ENCODE results near the gene ICA1.

ICA1 gene

DNA sequence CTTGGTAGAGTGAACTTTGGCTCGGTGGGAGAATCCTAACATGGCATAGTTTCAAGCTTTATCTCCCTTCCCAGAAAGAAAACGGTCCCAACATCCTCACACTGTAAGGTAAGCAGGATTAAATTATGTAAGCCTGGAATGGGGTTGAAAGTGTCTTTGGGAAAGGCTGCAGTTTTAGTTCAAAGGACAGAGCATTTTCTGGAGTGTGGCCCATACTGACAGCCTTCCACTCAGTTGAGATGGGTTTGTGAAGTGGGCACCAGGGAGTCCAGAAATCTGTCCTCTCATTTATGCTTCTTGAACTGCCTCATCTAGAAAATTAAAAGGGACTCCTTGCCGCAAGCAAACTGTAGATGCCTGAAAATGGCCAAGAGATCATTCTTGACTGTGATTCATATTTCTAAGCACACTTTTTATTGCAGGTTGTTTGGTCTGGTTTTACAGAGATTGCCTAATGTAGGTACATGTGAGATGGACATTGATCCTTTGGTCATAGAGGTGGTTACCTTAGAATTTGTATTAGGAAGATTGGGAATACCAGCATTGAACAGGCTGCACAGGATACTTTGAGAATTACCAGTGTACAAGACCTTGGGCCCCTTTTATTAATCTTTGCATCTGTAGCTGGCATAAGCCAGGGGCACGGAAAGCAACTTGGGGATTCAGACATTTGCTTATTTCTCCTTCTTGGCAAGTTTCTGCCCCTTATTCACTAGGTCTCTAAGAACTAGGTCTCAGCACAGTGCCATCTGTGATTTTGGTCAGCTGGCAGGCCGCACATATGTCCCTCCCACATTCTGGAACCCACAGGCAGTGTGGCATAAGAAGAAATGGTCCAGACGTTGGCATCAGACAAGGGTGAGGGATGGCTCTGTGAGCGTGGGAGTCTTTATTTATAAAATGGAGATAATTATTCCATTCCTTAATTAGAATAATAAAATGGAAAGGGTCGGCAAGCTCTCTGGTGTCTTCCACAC lies 167.5 kb downstream of the ICA1 start:
- H3K9me3 ChIP-seq (ENCODE audit: severe bottlenecking) = no peaks in the 10 kb centered on the region
- DNase-seq = no peak
- no peaks in the 10 kb centered on the region for H3K36me3 ChIP-seq
- TF ChIP-seq, protein P1, sequence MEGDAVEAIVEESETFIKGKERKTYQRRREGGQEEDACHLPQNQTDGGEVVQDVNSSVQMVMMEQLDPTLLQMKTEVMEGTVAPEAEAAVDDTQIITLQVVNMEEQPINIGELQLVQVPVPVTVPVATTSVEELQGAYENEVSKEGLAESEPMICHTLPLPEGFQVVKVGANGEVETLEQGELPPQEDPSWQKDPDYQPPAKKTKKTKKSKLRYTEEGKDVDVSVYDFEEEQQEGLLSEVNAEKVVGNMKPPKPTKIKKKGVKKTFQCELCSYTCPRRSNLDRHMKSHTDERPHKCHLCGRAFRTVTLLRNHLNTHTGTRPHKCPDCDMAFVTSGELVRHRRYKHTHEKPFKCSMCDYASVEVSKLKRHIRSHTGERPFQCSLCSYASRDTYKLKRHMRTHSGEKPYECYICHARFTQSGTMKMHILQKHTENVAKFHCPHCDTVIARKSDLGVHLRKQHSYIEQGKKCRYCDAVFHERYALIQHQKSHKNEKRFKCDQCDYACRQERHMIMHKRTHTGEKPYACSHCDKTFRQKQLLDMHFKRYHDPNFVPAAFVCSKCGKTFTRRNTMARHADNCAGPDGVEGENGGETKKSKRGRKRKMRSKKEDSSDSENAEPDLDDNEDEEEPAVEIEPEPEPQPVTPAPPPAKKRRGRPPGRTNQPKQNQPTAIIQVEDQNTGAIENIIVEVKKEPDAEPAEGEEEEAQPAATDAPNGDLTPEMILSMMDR (IDR thresholded peaks at IDR 0.05; ENCODE audit: low read depth, low read length) = no peak
- no peaks in the 10 kb centered on the region for H3K27me3 ChIP-seq (ENCODE audit: insufficient read depth, low read depth, severe bottlenecking)
- H3K4me3 ChIP-seq (ENCODE audit: low read depth, low read length) = no peak overlapping the region
- H3K27ac ChIP-seq = no peak overlapping the region

DNA sequence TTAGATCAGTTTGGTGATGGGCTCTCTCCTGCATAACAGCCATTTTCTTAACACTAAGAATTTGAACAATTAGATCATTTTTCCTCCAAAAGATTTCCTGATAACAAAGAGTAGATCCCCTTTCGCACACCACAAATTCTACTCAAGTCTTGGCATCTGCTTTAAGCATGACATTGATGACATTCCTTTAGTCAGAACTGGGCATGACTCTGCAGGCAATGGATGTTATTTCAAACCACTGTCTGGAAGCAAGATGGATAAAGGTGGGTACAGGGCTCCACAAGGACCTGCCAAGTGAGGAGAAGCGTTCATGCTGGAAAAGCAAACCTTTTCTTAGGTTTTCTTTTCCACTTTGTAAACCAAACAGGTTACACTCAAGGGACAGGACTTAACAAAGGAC lies 169.8 kb downstream of the ICA1 start:
- Histone ChIP-seq H3K4me3 (ENCODE audit: low read depth, low read length) (no peak overlapping the region), H3K36me3 (no peaks in the 10 kb centered on the region), H3K27ac (no peak overlapping the region), H3K27me3 (ENCODE audit: insufficient read depth, low read depth, severe bottlenecking) (no peaks in the 10 kb centered on the region), H3K9me3 (ENCODE audit: severe bottlenecking) (no peaks in the 10 kb centered on the region)
- TF ChIP-seq, protein P1 (IDR thresholded peaks at IDR 0.05; ENCODE audit: low read depth, low read length) = no peak
- no peak for DNase-seq

DNA sequence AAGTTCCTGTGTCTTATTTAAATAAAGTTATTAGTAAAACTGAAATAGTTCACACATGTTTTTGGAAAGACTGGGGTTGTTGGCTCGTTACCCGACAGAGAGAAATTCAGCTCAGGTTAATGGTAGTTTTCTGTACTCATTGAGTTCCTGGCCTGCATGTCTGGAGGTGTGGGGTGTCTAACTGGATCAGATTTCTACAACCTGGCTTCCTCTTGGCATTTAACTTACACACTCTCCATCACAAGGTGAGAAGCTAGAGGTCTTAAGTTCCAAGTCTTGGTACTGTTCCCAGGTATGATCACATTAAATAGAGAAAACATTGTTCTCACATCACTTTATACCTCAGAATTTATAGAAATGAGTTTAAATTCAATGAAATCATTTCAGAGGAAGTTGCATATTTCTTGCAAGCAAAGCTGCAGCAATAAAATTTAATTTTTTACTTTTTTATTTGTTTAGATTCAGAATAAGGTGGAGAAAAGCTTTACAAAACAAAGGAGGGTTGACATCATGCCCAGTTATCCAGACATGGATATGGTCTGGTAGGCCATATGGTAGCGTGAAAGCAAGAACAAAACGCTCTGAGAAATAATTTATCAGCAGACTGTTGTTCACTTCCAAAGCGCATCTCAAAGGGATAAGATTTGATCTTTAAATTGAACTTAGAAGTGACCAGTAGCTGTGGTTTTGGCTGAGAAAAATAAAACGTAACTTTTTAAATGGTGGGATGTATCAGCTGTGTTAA lies 172.8 kb downstream of the ICA1 start:
- TF ChIP-seq, protein P1 (IDR thresholded peaks at IDR 0.05; ENCODE audit: low read depth, low read length) = no peak
- no peak for DNase-seq
- Histone ChIP-seq H3K27me3 (ENCODE audit: insufficient read depth, low read depth, severe bottlenecking) (no peaks in the 10 kb centered on the region), H3K9me3 (ENCODE audit: severe bottlenecking) (no peaks in the 10 kb centered on the region), H3K36me3 (peaks cover 4% of the 10 kb centered on the region), H3K4me3 (ENCODE audit: low read depth, low read length) (no peak overlapping the region), H3K27ac (no peak overlapping the region)

DNA sequence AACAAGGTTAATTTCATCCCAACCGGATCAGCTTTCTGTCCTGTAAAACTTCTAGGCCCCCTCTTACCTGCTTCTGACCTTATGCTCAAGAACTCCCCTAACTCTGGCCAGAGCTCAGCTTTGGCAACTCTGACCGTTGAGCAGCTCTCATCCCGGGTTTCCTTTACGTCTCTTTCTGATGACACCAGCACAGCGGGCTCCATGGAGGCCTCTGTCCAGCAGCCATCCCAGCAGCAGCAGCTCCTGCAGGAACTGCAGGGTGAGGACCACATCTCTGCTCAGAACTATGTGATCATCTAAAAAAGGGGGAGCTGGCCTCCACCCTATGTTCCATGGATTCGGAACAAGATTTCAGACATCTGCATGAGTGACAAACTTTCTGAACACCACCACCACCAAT lies 175.7 kb downstream of the ICA1 start:
- no peak overlapping the region for H3K4me3 ChIP-seq (ENCODE audit: low read depth, low read length)
- TF ChIP-seq, protein P1 (IDR thresholded peaks at IDR 0.05; ENCODE audit: low read depth, low read length) = no peak
- H3K9me3 ChIP-seq (ENCODE audit: severe bottlenecking) = no peaks in the 10 kb centered on the region
- H3K27ac ChIP-seq = no peak overlapping the region
- peaks cover 4% of the 10 kb centered on the region for H3K36me3 ChIP-seq
- no peak for DNase-seq
- H3K27me3 ChIP-seq (ENCODE audit: insufficient read depth, low read depth, severe bottlenecking) = no peaks in the 10 kb centered on the region

DNA sequence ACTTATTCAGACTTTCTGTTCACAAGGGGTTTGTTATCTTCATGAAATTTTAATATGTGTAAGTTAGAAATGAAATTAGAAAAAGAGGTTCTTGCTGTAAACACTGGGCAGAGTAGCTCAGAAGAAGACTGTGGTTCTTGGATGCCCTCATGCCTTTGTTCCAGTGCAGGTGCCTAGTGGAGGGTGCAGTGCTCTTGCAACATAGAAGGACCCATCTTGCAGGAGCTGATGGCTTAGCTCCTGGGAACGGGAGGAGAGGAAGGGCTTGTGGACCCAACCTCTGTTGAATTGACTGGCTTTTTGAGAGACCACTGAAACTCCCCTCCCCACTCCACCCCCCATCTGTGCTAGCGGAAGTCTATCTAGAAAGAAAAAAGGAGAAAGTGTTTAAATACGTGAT lies 176.5 kb downstream of the ICA1 start:
- DNase-seq = no peak
- no peak overlapping the region for H3K4me3 ChIP-seq (ENCODE audit: low read depth, low read length)
- H3K9me3 ChIP-seq (ENCODE audit: severe bottlenecking) = no peaks in the 10 kb centered on the region
- H3K27me3 ChIP-seq (ENCODE audit: insufficient read depth, low read depth, severe bottlenecking) = no peaks in the 10 kb centered on the region
- peaks cover 4% of the 10 kb centered on the region for H3K36me3 ChIP-seq
- TF ChIP-seq, protein P1 (IDR thresholded peaks at IDR 0.05; ENCODE audit: low read depth, low read length) = no peak
- no peak overlapping the region for H3K27ac ChIP-seq

All from WERI-Rb-1 (cell line).